ENCODE results near the gene PLCB3. TPM values are rescaled to one million over a fixed set of nuclear protein-coding genes. Genes with fewer than 3 reads are reported as not detected.
A peak's percentile ranks its signal among the peaks of the same experiment; 100 is the strongest.

Gene PLCB3
- total and polyA plus RNA-seq, 2 of the 13 experiments (the other 11 are each of a cell fraction or from before 2014, with no cell fraction given) = 7.5 to 13.8 TPM

DNA sequence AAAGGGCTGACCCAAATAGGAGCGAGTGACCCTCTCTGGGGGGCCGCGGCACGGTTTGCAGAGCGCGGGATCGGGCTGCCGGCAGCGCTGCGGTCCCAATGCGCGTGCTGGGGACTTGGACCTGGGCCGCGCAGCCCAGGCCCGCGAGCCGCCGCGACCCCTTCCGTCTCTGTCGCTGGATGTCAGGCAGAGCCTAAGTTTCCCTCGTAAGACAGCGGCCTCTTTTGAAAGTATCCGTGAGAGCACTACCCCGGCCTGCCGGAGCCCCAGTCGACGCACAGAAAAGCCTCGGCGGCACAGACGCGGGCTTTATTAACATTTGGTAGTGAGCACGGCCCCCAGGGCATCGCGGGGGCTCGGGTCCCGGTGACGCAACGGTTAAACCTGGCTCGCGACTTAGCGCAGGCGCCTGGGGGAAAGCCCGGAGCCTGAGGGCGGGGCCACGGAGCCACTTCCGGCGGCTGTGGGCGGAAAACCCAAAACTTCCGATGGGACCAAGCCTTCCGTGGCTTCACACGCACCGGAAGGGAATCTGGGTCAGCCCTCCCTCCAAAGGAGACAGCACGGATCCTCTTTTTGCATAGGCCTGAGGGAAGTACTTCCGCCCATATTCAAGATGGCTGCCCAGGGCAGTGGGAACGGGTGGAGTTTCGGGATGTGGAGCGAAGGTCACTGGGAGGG lies 18.4 kb downstream of the PLCB3 start (continued):
- TF ChIP-seq ZNF720 (CRISPR knock-in tag; IDR thresholded peaks at IDR 0.05) = no peak
- TF ChIP-seq, protein P1, sequence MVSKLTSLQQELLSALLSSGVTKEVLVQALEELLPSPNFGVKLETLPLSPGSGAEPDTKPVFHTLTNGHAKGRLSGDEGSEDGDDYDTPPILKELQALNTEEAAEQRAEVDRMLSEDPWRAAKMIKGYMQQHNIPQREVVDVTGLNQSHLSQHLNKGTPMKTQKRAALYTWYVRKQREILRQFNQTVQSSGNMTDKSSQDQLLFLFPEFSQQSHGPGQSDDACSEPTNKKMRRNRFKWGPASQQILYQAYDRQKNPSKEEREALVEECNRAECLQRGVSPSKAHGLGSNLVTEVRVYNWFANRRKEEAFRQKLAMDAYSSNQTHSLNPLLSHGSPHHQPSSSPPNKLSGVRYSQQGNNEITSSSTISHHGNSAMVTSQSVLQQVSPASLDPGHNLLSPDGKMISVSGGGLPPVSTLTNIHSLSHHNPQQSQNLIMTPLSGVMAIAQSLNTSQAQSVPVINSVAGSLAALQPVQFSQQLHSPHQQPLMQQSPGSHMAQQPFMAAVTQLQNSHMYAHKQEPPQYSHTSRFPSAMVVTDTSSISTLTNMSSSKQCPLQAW (CRISPR knock-in tag; IDR thresholded peaks at IDR 0.05) = peak; percentile 94
- TF ChIP-seq, protein P2, sequence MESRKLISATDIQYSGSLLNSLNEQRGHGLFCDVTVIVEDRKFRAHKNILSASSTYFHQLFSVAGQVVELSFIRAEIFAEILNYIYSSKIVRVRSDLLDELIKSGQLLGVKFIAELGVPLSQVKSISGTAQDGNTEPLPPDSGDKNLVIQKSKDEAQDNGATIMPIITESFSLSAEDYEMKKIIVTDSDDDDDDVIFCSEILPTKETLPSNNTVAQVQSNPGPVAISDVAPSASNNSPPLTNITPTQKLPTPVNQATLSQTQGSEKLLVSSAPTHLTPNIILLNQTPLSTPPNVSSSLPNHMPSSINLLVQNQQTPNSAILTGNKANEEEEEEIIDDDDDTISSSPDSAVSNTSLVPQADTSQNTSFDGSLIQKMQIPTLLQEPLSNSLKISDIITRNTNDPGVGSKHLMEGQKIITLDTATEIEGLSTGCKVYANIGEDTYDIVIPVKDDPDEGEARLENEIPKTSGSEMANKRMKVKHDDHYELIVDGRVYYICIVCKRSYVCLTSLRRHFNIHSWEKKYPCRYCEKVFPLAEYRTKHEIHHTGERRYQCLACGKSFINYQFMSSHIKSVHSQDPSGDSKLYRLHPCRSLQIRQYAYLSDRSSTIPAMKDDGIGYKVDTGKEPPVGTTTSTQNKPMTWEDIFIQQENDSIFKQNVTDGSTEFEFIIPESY (CRISPR knock-in tag; IDR thresholded peaks at IDR 0.05) = no peak; the same call in 1 of the 2 replicates
- no peak for TF ChIP-seq ZNF333 (CRISPR knock-in tag; IDR thresholded peaks at IDR 0.05; ENCODE audit: borderline replicate concordance)
- TF ChIP-seq SAFB2 (CRISPR knock-in tag; IDR thresholded peaks at IDR 0.05; ENCODE audit: borderline replicate concordance, low read depth) = no peak; the same call in 1 of the 2 replicates
- peak; percentile 97 for TF ChIP-seq THAP11 (CRISPR knock-in tag; IDR thresholded peaks at IDR 0.05)
- TF ChIP-seq, protein P3, sequence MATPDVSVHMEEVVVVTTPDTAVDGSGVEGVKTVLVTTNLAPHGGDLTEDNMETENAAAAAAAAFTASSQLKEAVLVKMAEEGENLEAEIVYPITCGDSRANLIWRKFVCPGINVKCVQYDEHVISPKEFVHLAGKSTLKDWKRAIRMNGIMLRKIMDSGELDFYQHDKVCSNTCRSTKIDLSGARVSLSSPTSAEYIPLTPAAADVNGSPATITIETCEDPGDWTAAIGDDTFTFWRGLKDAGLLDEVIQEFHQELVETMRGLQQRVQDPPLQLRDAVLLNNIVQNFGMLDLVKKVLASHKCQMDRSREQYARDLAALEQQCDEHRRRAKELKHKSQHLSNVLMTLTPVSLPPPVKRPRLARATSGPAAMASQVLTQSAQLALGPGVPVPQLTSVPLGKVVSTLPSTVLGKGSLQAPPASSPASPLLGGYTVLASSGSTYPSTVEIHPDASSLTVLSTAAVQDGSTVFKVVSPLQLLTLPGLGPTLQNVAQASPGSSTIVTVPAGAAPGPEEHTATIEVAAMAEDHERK (CRISPR knock-in tag; IDR thresholded peaks at IDR 0.05; ENCODE audit: low read depth) = peak; percentile 45; the same call in 1 of the 2 replicates
- peak; percentile 34; the same call in 1 of the 2 replicates for TF ChIP-seq CBX5 (CRISPR knock-in tag; IDR thresholded peaks at IDR 0.05; ENCODE audit: borderline replicate concordance)
- no peak for TF ChIP-seq KAT7 (CRISPR knock-in tag; IDR thresholded peaks at IDR 0.05; ENCODE audit: borderline replicate concordance)
- TF ChIP-seq SP4 (CRISPR knock-in tag; IDR thresholded peaks at IDR 0.05) = peak; percentile 95
- TF ChIP-seq, protein P4, sequence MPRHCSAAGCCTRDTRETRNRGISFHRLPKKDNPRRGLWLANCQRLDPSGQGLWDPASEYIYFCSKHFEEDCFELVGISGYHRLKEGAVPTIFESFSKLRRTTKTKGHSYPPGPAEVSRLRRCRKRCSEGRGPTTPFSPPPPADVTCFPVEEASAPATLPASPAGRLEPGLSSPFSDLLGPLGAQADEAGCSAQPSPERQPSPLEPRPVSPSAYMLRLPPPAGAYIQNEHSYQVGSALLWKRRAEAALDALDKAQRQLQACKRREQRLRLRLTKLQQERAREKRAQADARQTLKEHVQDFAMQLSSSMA (CRISPR knock-in tag; IDR thresholded peaks at IDR 0.05) = peak; percentile 95
- TF ChIP-seq ZC3H13 (CRISPR knock-in tag; IDR thresholded peaks at IDR 0.05) = peak; percentile 88
- TF ChIP-seq, protein P5, sequence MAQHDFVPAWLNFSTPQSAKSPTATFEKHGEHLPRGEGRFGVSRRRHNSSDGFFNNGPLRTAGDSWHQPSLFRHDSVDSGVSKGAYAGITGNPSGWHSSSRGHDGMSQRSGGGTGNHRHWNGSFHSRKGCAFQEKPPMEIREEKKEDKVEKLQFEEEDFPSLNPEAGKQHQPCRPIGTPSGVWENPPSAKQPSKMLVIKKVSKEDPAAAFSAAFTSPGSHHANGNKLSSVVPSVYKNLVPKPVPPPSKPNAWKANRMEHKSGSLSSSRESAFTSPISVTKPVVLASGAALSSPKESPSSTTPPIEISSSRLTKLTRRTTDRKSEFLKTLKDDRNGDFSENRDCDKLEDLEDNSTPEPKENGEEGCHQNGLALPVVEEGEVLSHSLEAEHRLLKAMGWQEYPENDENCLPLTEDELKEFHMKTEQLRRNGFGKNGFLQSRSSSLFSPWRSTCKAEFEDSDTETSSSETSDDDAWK (CRISPR knock-in tag; IDR thresholded peaks at IDR 0.05) = no peak
- no peak for TF ChIP-seq ZFAT (CRISPR knock-in tag; conservative IDR thresholded peaks at IDR 0.05)
- TF ChIP-seq ZNF598 (CRISPR knock-in tag; IDR thresholded peaks at IDR 0.05; ENCODE audit: borderline replicate concordance) = no peak
- no peak for TF ChIP-seq ZNF570 (CRISPR knock-in tag; IDR thresholded peaks at IDR 0.05; ENCODE audit: borderline replicate concordance)
- TF ChIP-seq CENPT (CRISPR knock-in tag; IDR thresholded peaks at IDR 0.05; ENCODE audit: low read depth) = no peak
- TF ChIP-seq ZFP82 (CRISPR knock-in tag; IDR thresholded peaks at IDR 0.05; ENCODE audit: borderline replicate concordance) = 0 out of 2 replicates have a peak, but pooled peaks have one; percentile 37
- peak; percentile 12 for TF ChIP-seq SKI (IDR thresholded peaks at IDR 0.05; ENCODE audit: partially characterized antibody)
- TF ChIP-seq HDAC1 (CRISPR knock-in tag; IDR thresholded peaks at IDR 0.05) = peak; percentile 78; the same call in 1 of the 2 replicates
- peak; percentile 63 for TF ChIP-seq ASH2L (IDR thresholded peaks at IDR 0.05; ENCODE audit: insufficient read length, low read depth, low read length)
- peak; percentile 94 for TF ChIP-seq CEBPB (IDR thresholded peaks at IDR 0.05; ENCODE audit: borderline replicate concordance, low read depth, low read length)
